HEK293 (cell line): Measurements from ENCODE around the gene MAGED2.

Experiments
- PRDM2 ChIP-seq: fragments of 450-650 bp; formaldehyde crosslinking; IDR thresholded peaks from 2 replicates; pipeline ENCODE4 v1.5.1; 2016; ENCODE audit warnings: missing biosample characterization, missing genetic modification characterization, borderline replicate concordance
- SCRT2 ChIP-seq: fragments of 450-650 bp; formaldehyde crosslinking; IDR thresholded peaks from 2 replicates; pipeline ENCODE4 v1.5.1; 2016; ENCODE audit warnings: missing biosample characterization, missing genetic modification characterization
- ZFHX2 ChIP-seq: fragments of 450-650 bp; formaldehyde crosslinking; conservative IDR thresholded peaks from 2 replicates; pipeline ENCODE4 v1.5.1; 2016; ENCODE audit warnings: missing biosample characterization, missing genetic modification characterization
- ZFP41 ChIP-seq: fragments of 450-650 bp; formaldehyde crosslinking; IDR thresholded peaks from 2 replicates; pipeline ENCODE4 v1.5.1; 2016; ENCODE audit warnings: missing biosample characterization, missing genetic modification characterization, borderline replicate concordance
- ZNF558 ChIP-seq: fragments of 450-650 bp; formaldehyde crosslinking; IDR thresholded peaks from 2 replicates; pipeline ENCODE4 v1.5.1; 2016; ENCODE audit warnings: missing biosample characterization, missing genetic modification characterization
- TF ChIP-seq, protein P1 (sequence below): fragments of 450-650 bp; formaldehyde crosslinking; IDR thresholded peaks from 2 replicates; pipeline ENCODE4 v1.5.1; 2016; ENCODE audit warnings: missing biosample characterization, missing genetic modification characterization

MAGED2 gene

DNA sequence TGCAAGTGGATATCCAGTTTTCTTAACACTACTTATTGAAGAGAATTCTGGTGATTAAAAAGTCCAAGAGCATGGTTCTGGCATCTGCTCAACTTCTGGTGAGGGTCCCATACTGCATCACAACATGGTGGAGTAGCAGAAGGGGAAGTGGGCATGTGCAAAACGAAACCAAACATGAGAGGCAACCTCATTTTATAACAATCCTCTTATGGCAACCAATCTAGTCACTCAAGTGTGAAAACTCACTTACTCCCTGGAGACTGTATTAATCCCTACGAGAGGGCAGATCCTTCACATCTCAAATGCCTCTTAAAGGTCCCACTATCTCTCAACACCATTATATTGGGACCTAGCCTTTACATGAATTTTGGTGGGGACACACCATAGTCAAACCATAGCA, 57.7 kb downstream of the MAGED2 start (continued):
- TF ChIP-seq PRDM2 (tag by site-specific recombination) (no peak), ZNF558 (no peak), ZFHX2 (tag by site-specific recombination) (no peak), ZFP41 (no peak), SCRT2 (no peak)
- TF ChIP-seq, protein P1, sequence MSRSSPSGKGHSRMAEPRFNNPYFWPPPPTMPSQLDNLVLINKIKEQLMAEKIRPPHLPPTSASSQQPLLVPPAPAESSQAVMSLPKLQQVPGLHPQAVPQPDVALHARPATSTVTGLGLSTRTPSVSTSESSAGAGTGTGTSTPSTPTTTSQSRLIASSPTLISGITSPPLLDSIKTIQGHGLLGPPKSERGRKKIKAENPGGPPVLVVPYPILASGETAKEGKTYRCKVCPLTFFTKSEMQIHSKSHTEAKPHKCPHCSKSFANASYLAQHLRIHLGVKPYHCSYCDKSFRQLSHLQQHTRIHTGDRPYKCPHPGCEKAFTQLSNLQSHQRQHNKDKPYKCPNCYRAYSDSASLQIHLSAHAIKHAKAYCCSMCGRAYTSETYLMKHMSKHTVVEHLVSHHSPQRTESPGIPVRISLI (tag by site-specific recombination) = no peak
